K562 (cell line): ENCODE data around the gene SLC5A11. TPM values are rescaled to one million over a fixed set of nuclear protein-coding genes. Genes with fewer than 3 reads are reported as not detected.

Experiments
- ATAC-seq: fragments of 200-7000 bp; cut with Tn5 transposase; 3 replicates; pipeline ENCODE4 v1.9.1; 2020; ENCODE audit warnings: moderate library complexity
- BruUV-seq: library from RNA; stranded (reverse); fragments of 400-500 nt; replicated peaks from 2 replicates; lab custom pipeline; 2021; lab: Mats Ljungman, UMichigan
- CTCF ChIA-PET: fragments of 300-600 bp; formaldehyde crosslinking; extraction: SDS; loops from one replicate; lab custom pipeline; 2021; ENCODE audit warnings: low intra/inter-chr PET ratio; lab: Yijun Ruan, JAX
- POLR2A ChIA-PET: fragments of 300-600, 350-650 bp; sonication (Branson Sonifier 250); formaldehyde crosslinking; extraction: SDS; loops from one replicate; lab custom pipeline; 2021; ENCODE audit warnings: antibody characterized with exemption, inconsistent platforms; lab: Yijun Ruan, JAX
- DNase-seq, 4 experiments: peaks; one replicate each; pipeline versions ENCODE4 v3.0.0 to v3.0.0-alpha.2; 2011 to 2018; ENCODE audit warnings: low spot score in 3 of 4, mixed read lengths in 3 of 4; ENCODE audit errors: extremely low read depth in 1 of 4
- FAIRE-seq: peaks from 2 replicates; lab custom pipeline; 2011; peaks lifted over from hg19 to GRCh38; lab: Jason Lieb, UNC
- H2AFZ ChIP-seq: 2 replicates; pipeline ENCODE4 v1.6.0; 2011; ENCODE audit warnings: low read depth, low read length, control low read depth, inconsistent platforms
- H3K27ac ChIP-seq: fragments of 200-600 bp; 3 replicates; pipeline ENCODE4 v1.8.0; 2011; ENCODE audit warnings: low read depth, mild to moderate bottlenecking, control low read depth, inconsistent platforms, low read length, moderate library complexity, mixed read lengths; ENCODE audit errors: extremely low read depth
- H3K27me3 ChIP-seq, 2 experiments: fragments of 300-600 bp in 1 of 2; 2 replicates in 1 of 2; 3 replicates in 1 of 2; pipeline versions ENCODE4 v1.6.0 to v1.8.0; 2011; ENCODE audit warnings: inconsistent platforms in 2 of 2, low read length in 2 of 2, mild to moderate bottlenecking in 1 of 2, mixed read lengths in 1 of 2, moderate library complexity in 1 of 2; ENCODE audit not compliant: control insufficient read depth in 2 of 2, insufficient read depth in 2 of 2
- H3K36me3 ChIP-seq: fragments of 300-600 bp; 3 replicates; pipeline ENCODE4 v1.8.0; 2011; ENCODE audit warnings: mild to moderate bottlenecking, low read length, inconsistent platforms; ENCODE audit not compliant: control insufficient read depth, insufficient read depth
- H3K4me1 ChIP-seq, 2 experiments: fragments of 200-600 bp in 1 of 2; replicated peaks in 1 of 2; 2 replicates in 1 of 2; 3 replicates in 1 of 2; pipeline versions ENCODE4 v1.5.1 to v1.8.0; 2011; ENCODE audit warnings: inconsistent platforms in 2 of 2, low read length in 2 of 2, mild to moderate bottlenecking in 1 of 2, mixed read lengths in 1 of 2, moderate library complexity in 1 of 2; ENCODE audit not compliant: control insufficient read depth in 2 of 2, insufficient read depth in 2 of 2
- H3K4me2 ChIP-seq: 2 replicates; pipeline ENCODE4 v1.6.1; 2011; ENCODE audit warnings: low read length, control low read depth, inconsistent platforms, mixed read lengths; ENCODE audit not compliant: insufficient read depth
- H3K4me3 ChIP-seq: fragments of 200-600 bp; sonication (generic), shearing (Covaris generic); 2 replicates; pipeline ENCODE4 v1.5.1; 2016; ENCODE audit warnings: control low read depth, inconsistent platforms
- H3K79me2 ChIP-seq: fragments of 200-600 bp; 3 replicates; pipeline ENCODE4 v1.8.0; 2011; ENCODE audit warnings: low read length, inconsistent platforms; ENCODE audit not compliant: control insufficient read depth, insufficient read depth
- H3K9ac ChIP-seq, 2 experiments: 2 replicates each; pipeline versions ENCODE4 v1.6.0 to v1.6.1; 2011; ENCODE audit warnings: low read depth in 2 of 2, low read length in 2 of 2, control low read depth in 1 of 2, inconsistent platforms in 1 of 2, mild to moderate bottlenecking in 1 of 2, mixed read lengths in 1 of 2; ENCODE audit not compliant: insufficient read depth in 1 of 2
- H3K9me1 ChIP-seq: one replicate; pipeline ENCODE4 v1.6.0; 2011; ENCODE audit warnings: inconsistent platforms, mild to moderate bottlenecking, low read length, moderate library complexity; ENCODE audit not compliant: control insufficient read depth, insufficient read depth
- H3K9me3 ChIP-seq: replicated peaks from 2 replicates; pipeline ENCODE4 v1.5.1; 2011; ENCODE audit warnings: low read depth, low read length, inconsistent platforms; ENCODE audit not compliant: control insufficient read depth, insufficient read depth
- H4K20me1 ChIP-seq: replicated peaks from 2 replicates; pipeline ENCODE4 v1.6.1; 2011; ENCODE audit warnings: low read length, inconsistent platforms, mixed read lengths; ENCODE audit not compliant: control insufficient read depth, insufficient read depth
- ARID2 ChIP-seq: fragments of 450-650 bp; IDR thresholded peaks from 2 replicates; pipeline ENCODE4 v1.6.1; 2017; ENCODE audit warnings: antibody characterized with exemption, mild to moderate bottlenecking
- CBX3 ChIP-seq, 2 experiments: IDR thresholded peaks; 1 replicate in 1 of 2; 2 replicates in 1 of 2; pipeline ENCODE4 v1.6.1; 2012; ENCODE audit warnings: inconsistent platforms in 2 of 2, low read length in 2 of 2, borderline replicate concordance in 1 of 2, control low read depth in 1 of 2
- CBX5 ChIP-seq: IDR thresholded peaks from 2 replicates; pipeline ENCODE4 v1.6.1; 2014; ENCODE audit warnings: low read depth, borderline replicate concordance
- CUX1 ChIP-seq: fragments of 200-800 bp; sonication (Bioruptor generic); IDR thresholded peaks from 2 replicates; pipeline ENCODE4 v1.6.1; 2016; ENCODE audit warnings: missing genetic modification characterization, missing compliant biosample characterization
- FOXA3 ChIP-seq, 2 experiments: fragments of 450-650 bp in 1 of 2; sonication (generic) in 1 of 2; formaldehyde crosslinking; IDR thresholded peaks in 1 of 2; conservative IDR thresholded peaks in 1 of 2; 2 replicates each; pipeline versions ENCODE4 v1.4.0 to v1.8.0; 2020 to 2022; ENCODE audit warnings: mild to moderate bottlenecking in 2 of 2, missing genetic modification reagents in 1 of 2
- HNRNPH1 ChIP-seq: fragments of 200-400 bp; formaldehyde crosslinking; optimal IDR thresholded peaks from 2 replicates; pipeline ENCODE3; 2017; ENCODE audit warnings: low read depth, mild to moderate bottlenecking, low read length, moderate library complexity
- HNRNPK ChIP-seq: fragments of 200-400 bp; formaldehyde crosslinking; IDR thresholded peaks from one replicate; pipeline ENCODE4 v1.6.1; 2018; ENCODE audit warnings: mild to moderate bottlenecking, low read depth, low read length; ENCODE audit not compliant: poor library complexity, severe bottlenecking
- KHSRP ChIP-seq: fragments of 450-650 bp; IDR thresholded peaks from 2 replicates; pipeline ENCODE4 v1.6.1; 2017
- MAZ ChIP-seq, 2 experiments: fragments of 450-650 bp in 1 of 2; sonication (generic) in 1 of 2; formaldehyde crosslinking; IDR thresholded peaks in 1 of 2; conservative IDR thresholded peaks in 1 of 2; 2 replicates each; pipeline versions ENCODE4 v1.4.0 to v1.5.0; 2020; ENCODE audit warnings: mild to moderate bottlenecking in 1 of 2, missing genetic modification reagents in 1 of 2
- NEUROD1 ChIP-seq: fragments of 150-350 bp; IDR thresholded peaks from 2 replicates; pipeline ENCODE4 v1.6.1; 2014; ENCODE audit warnings: borderline replicate concordance, low read length, low read depth; ENCODE audit not compliant: partially characterized antibody
- PML ChIP-seq: IDR thresholded peaks from 2 replicates; pipeline ENCODE4 v1.6.1; 2012; ENCODE audit warnings: low read length, inconsistent platforms
- PTBP1 ChIP-seq: fragments of 200-400 bp; formaldehyde crosslinking; IDR thresholded peaks from 2 replicates; pipeline ENCODE4 v1.6.1; 2017; ENCODE audit warnings: low read depth, low read length
- ZNF12 ChIP-seq: sonication (generic); formaldehyde crosslinking; IDR thresholded peaks from 2 replicates; pipeline ENCODE4 v1.4.0; 2020; ENCODE audit warnings: mild to moderate bottlenecking, missing genetic modification reagents
- ZNF197 ChIP-seq: fragments of 200-800 bp; sonication (Bioruptor generic); IDR thresholded peaks from 2 replicates; pipeline ENCODE4 v1.6.1; 2016; ENCODE audit warnings: low read depth, missing genetic modification characterization, missing compliant biosample characterization
- ZNF384 ChIP-seq: IDR thresholded peaks from 2 replicates; pipeline ENCODE4 v1.6.1; 2012; ENCODE audit warnings: low read depth, low read length, improper control_type of control experiment
- ZNF586 ChIP-seq: fragments of 450-650 bp; formaldehyde crosslinking; conservative IDR thresholded peaks from 2 replicates; pipeline ENCODE4 v1.4.0; 2020; ENCODE audit warnings: mild to moderate bottlenecking, moderate library complexity
- ZNF764 ChIP-seq: fragments of 250-450 bp; sonication (Bioruptor Pico); IDR thresholded peaks from 2 replicates; pipeline ENCODE4 v1.4.0; 2020; ENCODE audit warnings: low read depth, mild to moderate bottlenecking, moderate library complexity
- WGBS: fragments of 100-300 bp; shearing (Covaris generic); methylation state at CpG from one replicate; pipeline ENCODE4 v1.1.6; 2016; ENCODE audit warnings: low coverage, mixed read lengths; ENCODE audit not compliant: insufficient coverage; ENCODE audit errors: missing lambda C conversion rate; 5-methylcytosine and 5-hydroxymethylcytosine counted together
- in situ Hi-C: fragments of 300-500 bp; cut with MboI; formaldehyde crosslinking; loops from 4 replicates; pipeline ENCODE4 v1.15.0; 2018; ENCODE audit warnings: inconsistent platforms, mixed read lengths
- intact Hi-C: fragments of 100-400 bp; cut with micrococcal nuclease; formaldehyde crosslinking; loops from 2 replicates; pipeline ENCODE4 v1.14.2; 2022
- polyA plus RNA-seq, 8 experiments: library from polyadenylated mRNA; depleted of rRNA in 4 of 8; stranded (reverse) in 5 of 8; unstranded in 3 of 8; fragments of >200 nt; fragmentation: Nextera tagmentation in 2 of 8; fragmentation: Illumina TruSeq in 1 of 8; extraction: Ambion mirVana in 2 of 8; extraction: Trizol in 1 of 8; gene quantifications; 2 replicates each; pipeline versions ENCODE4 v1.2.1 to v1.2.3, GENCODE V29; 2011 to 2014; ENCODE audit warnings: inconsistent platforms in 1 of 8, missing spikeins in 1 of 8
- total RNA-seq, 7 experiments: library from RNA; depleted of rRNA in 6 of 7; stranded (reverse); fragments of >200 nt in 6 of 7; fragmentation: Illumina TruSeq in 2 of 7; extraction: Trizol in 2 of 7; gene quantifications; 2 replicates each; pipeline versions ENCODE4 v1.2.1 to v1.2.3, GENCODE V29; 2011 to 2021; ENCODE audit warnings: low replicate concordance in 1 of 7
- TF ChIP-seq, protein P1 (sequence below): fragments of 450-650 bp; formaldehyde crosslinking; conservative IDR thresholded peaks from 2 replicates; pipeline ENCODE4 v1.4.0; 2022; ENCODE audit warnings: mild to moderate bottlenecking, missing genetic modification characterization

Gene SLC5A11
- total and polyA plus RNA-seq, 9 of the 15 experiments (the other 6 are each of a cell fraction or from before 2014, with no cell fraction given): 0.04 to 0.25 (median 0.11) TPM; not detected in 3

DNA sequence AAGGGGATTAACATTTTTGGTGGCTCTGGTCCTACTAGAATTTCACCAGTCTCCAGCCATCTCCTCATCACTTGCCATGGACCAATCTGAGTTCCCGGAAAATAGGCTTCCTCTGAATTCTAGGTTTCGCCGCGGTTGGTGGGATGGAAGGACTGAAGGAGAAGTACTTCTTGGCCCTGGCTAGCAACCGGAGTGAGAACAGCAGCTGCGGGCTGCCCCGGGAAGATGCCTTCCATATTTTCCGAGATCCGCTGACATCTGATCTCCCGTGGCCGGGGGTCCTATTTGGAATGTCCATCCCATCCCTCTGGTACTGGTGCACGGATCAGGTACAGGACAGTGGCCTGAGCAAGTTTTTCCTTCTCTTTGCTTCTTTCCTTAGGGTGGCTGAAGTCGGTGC, 45.0 kb downstream of the SLC5A11 start:
- H3K9me3 ChIP-seq: no peaks in the 10 kb centered on the region
- TF ChIP-seq KHSRP (no peak), ZNF12 (no peak), FOXA3 (CRISPR knock-in tag; conservative IDR thresholded peaks at IDR 0.05 in 1 of 2, IDR thresholded peaks at IDR 0.05 in 1 of 2) (no peak), HNRNPH1 (no peak), CBX3 (IDR thresholded peaks at IDR 0.05; ENCODE audit: borderline replicate concordance in 1 of 2, low read length in 2 of 2) (no peak), PTBP1 (no peak), MAZ (CRISPR knock-in tag; conservative IDR thresholded peaks at IDR 0.05 in 1 of 2, IDR thresholded peaks at IDR 0.05 in 1 of 2) (no peak), ARID2 (no peak), ZNF764 (CRISPR knock-in tag) (no peak), CBX5 (no peak), CUX1 (CRISPR knock-in tag) (no peak), PML (no peak), HNRNPK (no peak), ZNF197 (CRISPR knock-in tag) (no peak), ZNF586 (CRISPR knock-in tag) (no peak), NEUROD1 (no peak), ZNF384 (no peak)
- TF ChIP-seq, protein P1, sequence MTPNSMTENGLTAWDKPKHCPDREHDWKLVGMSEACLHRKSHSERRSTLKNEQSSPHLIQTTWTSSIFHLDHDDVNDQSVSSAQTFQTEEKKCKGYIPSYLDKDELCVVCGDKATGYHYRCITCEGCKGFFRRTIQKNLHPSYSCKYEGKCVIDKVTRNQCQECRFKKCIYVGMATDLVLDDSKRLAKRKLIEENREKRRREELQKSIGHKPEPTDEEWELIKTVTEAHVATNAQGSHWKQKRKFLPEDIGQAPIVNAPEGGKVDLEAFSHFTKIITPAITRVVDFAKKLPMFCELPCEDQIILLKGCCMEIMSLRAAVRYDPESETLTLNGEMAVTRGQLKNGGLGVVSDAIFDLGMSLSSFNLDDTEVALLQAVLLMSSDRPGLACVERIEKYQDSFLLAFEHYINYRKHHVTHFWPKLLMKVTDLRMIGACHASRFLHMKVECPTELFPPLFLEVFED: no peak
- H3K4me2 ChIP-seq: no peak overlapping the region
- ChIA-PET POLR2A (no interaction called here), CTCF (no interaction called here)
- H3K27ac ChIP-seq: no peak overlapping the region
- DNase-seq (no peak), FAIRE-seq (no peak), ATAC-seq (no peak)
- H2AFZ ChIP-seq: no peak overlapping the region
- WGBS: 18% methylated on average over 13 of the region's 13 CpGs
- no peak overlapping the region for H3K9ac ChIP-seq
- H4K20me1 ChIP-seq: no peaks in the 10 kb centered on the region
- H3K4me3 ChIP-seq: no peak overlapping the region
- intact Hi-C loops: no loop called here
- H3K9me1 ChIP-seq: no peaks in the 10 kb centered on the region
- BruUV-seq: no TSS peak
- no peaks in the 10 kb centered on the region for H3K36me3 ChIP-seq
- H3K79me2 ChIP-seq: no peaks in the 10 kb centered on the region
- H3K27me3 ChIP-seq: peaks cover 0 to 10% of the 10 kb centered on the region in 2 experiments; a peak in 2 of 5 replicates
- H3K4me1 ChIP-seq: no peaks in the 10 kb centered on the region
- in situ Hi-C loops: no loop called here
